CD14-positive monocyte (primary cell): ENCODE data around the gene STX17. TPM values are rescaled to one million over a fixed set of nuclear protein-coding genes. Genes with fewer than 3 reads are reported as not detected.

ENCODE experiments used
- DNase-seq, 3 donors: peaks; one replicate each; pipeline ENCODE4 v3.0.0-alpha.2; 2011 to 2022
- H2AFZ ChIP-seq: 2 replicates; pipeline ENCODE4 v1.6.0; 2012; ENCODE audit warnings: mild to moderate bottlenecking, low read depth, low read length, inconsistent platforms; ENCODE audit not compliant: insufficient read depth, poor library complexity, severe bottlenecking
- H3K27ac ChIP-seq, 2 donors: 1 replicate in 1 of 2; 2 replicates in 1 of 2; pipeline ENCODE4 v1.5.1; 2012 to 2013; ENCODE audit warnings: low read length in 2 of 2, control low read depth in 1 of 2, inconsistent platforms in 1 of 2, low read depth in 1 of 2, mild to moderate bottlenecking in 1 of 2
- H3K27me3 ChIP-seq, 2 donors: one replicate each; pipeline versions ENCODE4 v1.6.0 to v1.6.1; 2011 to 2013; ENCODE audit warnings: low read length in 2 of 2; ENCODE audit not compliant: control insufficient read depth in 2 of 2, insufficient read depth in 2 of 2
- H3K36me3 ChIP-seq, 2 donors: replicated peaks in 1 of 2; 1 replicate in 1 of 2; 2 replicates in 1 of 2; pipeline versions ENCODE4 v1.5.1 to v1.6.1; 2012 to 2013; ENCODE audit warnings: low read length in 2 of 2, control low read depth in 1 of 2, inconsistent platforms in 1 of 2, mild to moderate bottlenecking in 1 of 2; ENCODE audit not compliant: insufficient read depth in 2 of 2, control insufficient read depth in 1 of 2
- H3K4me1 ChIP-seq, 2 donors: 1 replicate in 1 of 2; 2 replicates in 1 of 2; pipeline versions ENCODE4 v1.5.1 to v1.6.1; 2012 to 2013; ENCODE audit warnings: low read length in 2 of 2, control low read depth in 1 of 2, inconsistent platforms in 1 of 2, mild to moderate bottlenecking in 1 of 2, moderate library complexity in 1 of 2; ENCODE audit not compliant: insufficient read depth in 2 of 2, control insufficient read depth in 1 of 2
- H3K4me2 ChIP-seq: replicated peaks from 2 replicates; pipeline ENCODE3; 2012; ENCODE audit warnings: low read length, moderate library complexity, mild to moderate bottlenecking; ENCODE audit not compliant: poor library complexity, severe bottlenecking; ENCODE audit errors: extremely low read depth
- H3K4me3 ChIP-seq, 3 experiments: fragments of 200-600 bp in 1 of 3; sonication (generic) in 1 of 3; replicated peaks in 1 of 3; 1 replicate in 2 of 3; 2 replicates in 1 of 3; pipeline ENCODE4 v1.5.1; 2011 to 2013; ENCODE audit warnings: low read length in 3 of 3, mild to moderate bottlenecking in 3 of 3, control low read depth in 2 of 3, low read depth in 2 of 3, inconsistent platforms in 1 of 3, moderate library complexity in 1 of 3
- H3K79me2 ChIP-seq: 2 replicates; pipeline ENCODE4 v1.6.0; 2012; ENCODE audit warnings: mild to moderate bottlenecking, control low read depth, inconsistent platforms, low read length, moderate library complexity; ENCODE audit not compliant: insufficient read depth
- H3K9ac ChIP-seq: 2 replicates; pipeline ENCODE4 v1.6.0; 2017; ENCODE audit warnings: low read length, mild to moderate bottlenecking; ENCODE audit not compliant: insufficient read depth, poor library complexity, severe bottlenecking
- H3K9me3 ChIP-seq, 2 donors: replicated peaks in 1 of 2; 1 replicate in 1 of 2; 2 replicates in 1 of 2; pipeline versions ENCODE4 v1.5.1 to v1.6.1; 2012 to 2013; ENCODE audit warnings: low read length in 2 of 2, control low read depth in 1 of 2; ENCODE audit not compliant: control insufficient read depth in 1 of 2, insufficient read depth in 1 of 2
- H4K20me1 ChIP-seq: 2 replicates; pipeline ENCODE4 v1.6.0; 2012; ENCODE audit warnings: mild to moderate bottlenecking, low read length, control low read depth, moderate library complexity; ENCODE audit not compliant: insufficient read depth
- H3K27ac Mint-ChIP-seq, 7 donors: one replicate each; pipeline ENCODE4 v1.8.0; 2020; ENCODE audit warnings: mild to moderate bottlenecking in 7 of 7, mixed read lengths in 7 of 7, moderate library complexity in 6 of 7, inconsistent platforms in 2 of 7
- H3K27me3 Mint-ChIP-seq, 3 donors: one replicate each; pipeline ENCODE4 v1.8.0; 2021 to 2022; ENCODE audit warnings: low read depth in 3 of 3, mild to moderate bottlenecking in 3 of 3, mixed read lengths in 3 of 3, moderate library complexity in 3 of 3, inconsistent platforms in 1 of 3
- H3K36me3 Mint-ChIP-seq, 2 donors: one replicate each; pipeline ENCODE4 v1.8.0; 2020; ENCODE audit warnings: mixed read lengths in 2 of 2, inconsistent platforms in 1 of 2, mild to moderate bottlenecking in 1 of 2
- H3K4me1 Mint-ChIP-seq: one replicate; pipeline ENCODE4 v1.8.0; 2020; ENCODE audit warnings: mild to moderate bottlenecking, mixed read lengths
- H3K4me3 Mint-ChIP-seq, 2 donors: one replicate each; pipeline ENCODE4 v1.8.0; 2020; ENCODE audit warnings: mild to moderate bottlenecking in 2 of 2, mixed read lengths in 2 of 2, moderate library complexity in 1 of 2
- H3K9me3 Mint-ChIP-seq, 7 donors: one replicate each; pipeline ENCODE4 v1.8.0; 2020 to 2022; ENCODE audit warnings: mixed read lengths in 7 of 7, mild to moderate bottlenecking in 6 of 7, moderate library complexity in 6 of 7, inconsistent platforms in 2 of 7
- WGBS: methylation state at CpG from one replicate; pipeline ENCODE4 v1.1.5; 2013; ENCODE audit warnings: missing lambda C conversion rate; ENCODE audit not compliant: insufficient coverage; 5-methylcytosine and 5-hydroxymethylcytosine counted together
- intact Hi-C, 2 donors: fragments of 100-400 bp; cut with micrococcal nuclease; formaldehyde crosslinking; loops; one replicate each; pipeline versions ENCODE4 v1.15.0 to v1.15.1; 2023
- polyA plus RNA-seq, 3 donors: library from polyadenylated mRNA; depleted of rRNA in 1 of 3; unstranded in 2 of 3; stranded (reverse) in 1 of 3; fragments of 300-500 nt in 2 of 3; fragments of >200 nt in 1 of 3; fragmentation: Illumina TruSeq in 2 of 3; gene quantifications; 1 replicate in 2 of 3; 2 replicates in 1 of 3; pipeline ENCODE4 v1.2.3, GENCODE V29; 2012 to 2021
- TF ChIP-seq, protein P1 (sequence below): fragments of 200-600 bp; IDR thresholded peaks from one replicate; pipeline ENCODE4 v1.8.0; 2022; ENCODE audit warnings: antibody characterized with exemption, mild to moderate bottlenecking

Gene STX17
- polyA plus RNA-seq, 3 donors, result 10.3 to 16.8 (median 10.6) TPM

DNA sequence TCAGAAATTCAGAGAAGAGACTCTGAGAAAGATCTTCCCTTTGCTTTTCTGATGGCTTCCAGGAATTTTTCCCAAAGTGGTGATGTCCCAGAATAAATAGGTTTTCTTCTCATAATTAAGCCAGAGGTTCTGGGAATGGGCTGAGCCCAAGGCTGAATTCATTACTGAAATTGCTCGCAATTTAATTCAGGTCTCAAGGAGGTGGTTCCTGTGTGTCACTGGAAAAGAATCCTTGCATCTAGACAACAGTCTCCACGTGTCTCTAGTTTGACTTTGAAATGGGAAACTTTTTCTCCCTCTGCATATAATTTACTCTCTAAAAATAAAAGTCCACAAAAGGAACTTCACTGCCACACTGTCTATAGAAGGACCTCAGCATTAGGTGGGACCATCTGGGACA, 27.8 kb upstream of the STX17 start:
- Histone ChIP-seq H4K20me1 (no peaks in the 10 kb centered on the region), H3K36me3 (no peaks in the 10 kb centered on the region), H3K27me3 (no peaks in the 10 kb centered on the region), H3K79me2 (no peaks in the 10 kb centered on the region), H3K4me1 (no peaks in the 10 kb centered on the region), H2AFZ (no peak overlapping the region), H3K9ac (no peak overlapping the region), H3K4me3 (no peak overlapping the region), H3K27ac (no peak overlapping the region), H3K9me3 (no peaks in the 10 kb centered on the region), H3K4me2 (no peak overlapping the region)
- H3K4me3 Mint-ChIP-seq, result no peak overlapping the region
- no peaks in the 10 kb centered on the region for H3K36me3 Mint-ChIP-seq
- H3K4me1 Mint-ChIP-seq, result no peaks in the 10 kb centered on the region
- WGBS, result 100% methylated on average over 1 of the region's 2 CpGs
- H3K27me3 Mint-ChIP-seq, result peaks cover 0 to 3% (median 0%) of the 10 kb centered on the region in 3 donors
- H3K9me3 Mint-ChIP-seq, result peaks cover 3 to 9% (median 6%) of the 10 kb centered on the region in 7 donors
- DNase-seq, result no peak
- intact Hi-C loops, result no loop called here
- TF ChIP-seq, protein P1, sequence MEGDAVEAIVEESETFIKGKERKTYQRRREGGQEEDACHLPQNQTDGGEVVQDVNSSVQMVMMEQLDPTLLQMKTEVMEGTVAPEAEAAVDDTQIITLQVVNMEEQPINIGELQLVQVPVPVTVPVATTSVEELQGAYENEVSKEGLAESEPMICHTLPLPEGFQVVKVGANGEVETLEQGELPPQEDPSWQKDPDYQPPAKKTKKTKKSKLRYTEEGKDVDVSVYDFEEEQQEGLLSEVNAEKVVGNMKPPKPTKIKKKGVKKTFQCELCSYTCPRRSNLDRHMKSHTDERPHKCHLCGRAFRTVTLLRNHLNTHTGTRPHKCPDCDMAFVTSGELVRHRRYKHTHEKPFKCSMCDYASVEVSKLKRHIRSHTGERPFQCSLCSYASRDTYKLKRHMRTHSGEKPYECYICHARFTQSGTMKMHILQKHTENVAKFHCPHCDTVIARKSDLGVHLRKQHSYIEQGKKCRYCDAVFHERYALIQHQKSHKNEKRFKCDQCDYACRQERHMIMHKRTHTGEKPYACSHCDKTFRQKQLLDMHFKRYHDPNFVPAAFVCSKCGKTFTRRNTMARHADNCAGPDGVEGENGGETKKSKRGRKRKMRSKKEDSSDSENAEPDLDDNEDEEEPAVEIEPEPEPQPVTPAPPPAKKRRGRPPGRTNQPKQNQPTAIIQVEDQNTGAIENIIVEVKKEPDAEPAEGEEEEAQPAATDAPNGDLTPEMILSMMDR, result no peak
- H3K27ac Mint-ChIP-seq, result no peak overlapping the region

DNA sequence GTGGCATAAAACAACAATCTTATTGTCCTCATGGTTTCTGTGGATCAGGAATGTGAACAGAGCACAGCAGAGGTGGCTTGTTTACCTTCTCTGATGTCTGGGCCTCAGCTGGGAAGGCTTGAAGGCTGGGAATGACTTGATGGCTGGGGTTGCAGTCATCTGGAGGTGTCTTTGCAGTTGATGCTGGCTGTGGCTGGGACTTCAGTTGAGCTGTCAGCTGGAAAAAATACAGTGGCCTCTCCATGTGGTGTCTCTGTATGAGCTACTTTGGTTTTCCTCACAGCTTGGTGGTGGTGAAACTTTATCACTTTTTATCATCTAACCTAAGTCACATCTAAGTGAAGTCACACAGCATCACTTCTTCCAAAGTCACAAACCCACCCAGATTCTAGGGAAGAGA, 24.7 kb upstream of the STX17 start:
- H3K4me3 Mint-ChIP-seq, result no peak overlapping the region
- H3K9ac ChIP-seq, result no peak overlapping the region
- H3K27me3 Mint-ChIP-seq, result peaks cover 0 to 1% (median 0%) of the 10 kb centered on the region in 3 donors
- H3K79me2 ChIP-seq, result no peaks in the 10 kb centered on the region
- H2AFZ ChIP-seq, result no peak overlapping the region
- no peaks in the 10 kb centered on the region for H3K36me3 ChIP-seq
- no peak overlapping the region for H3K27ac Mint-ChIP-seq
- no peak overlapping the region for H3K4me3 ChIP-seq
- no peaks in the 10 kb centered on the region for H3K4me1 ChIP-seq
- TF ChIP-seq, protein P1, result no peak
- intact Hi-C loops, result no loop called here
- H3K27me3 ChIP-seq, result no peaks in the 10 kb centered on the region
- peaks cover 0 to 3% (median 0%) of the 10 kb centered on the region in 7 donors for H3K9me3 Mint-ChIP-seq
- H3K27ac ChIP-seq, result no peak overlapping the region
- no peak overlapping the region for H3K4me2 ChIP-seq
- no peak for DNase-seq
- no peaks in the 10 kb centered on the region for H4K20me1 ChIP-seq
- H3K9me3 ChIP-seq, result no peaks in the 10 kb centered on the region
- no peaks in the 10 kb centered on the region for H3K36me3 Mint-ChIP-seq
- peaks cover 3% of the 10 kb centered on the region for H3K4me1 Mint-ChIP-seq
